Aorta (tissue), 5 donors: ENCODE data around the gene CARD9. TPM values are rescaled to one million over a fixed set of nuclear protein-coding genes. Genes with fewer than 3 reads are reported as not detected.

Experiments
- ATAC-seq: fragments of 200-7000 bp; cut with Tn5 transposase; one replicate; pipeline ENCODE4 v1.9.1; 2022; ENCODE audit warnings: moderate library complexity; ENCODE audit not compliant: low FRiP score
- DNase-seq, 2 donors: peaks; one replicate each; pipeline ENCODE4 v3.0.0-alpha.2; 2020
- H3K27ac ChIP-seq, 2 donors: one replicate each; pipeline ENCODE4 v1.5.1; 2013; ENCODE audit warnings: low read length in 2 of 2, mild to moderate bottlenecking in 2 of 2, moderate library complexity in 2 of 2, control low read depth in 1 of 2, inconsistent platforms in 1 of 2, low read depth in 1 of 2
- H3K27me3 ChIP-seq, 2 donors: one replicate each; pipeline ENCODE4 v1.6.1; 2013; ENCODE audit warnings: control low read depth in 1 of 2, low read length in 1 of 2, mild to moderate bottlenecking in 1 of 2, moderate library complexity in 1 of 2; ENCODE audit not compliant: insufficient read depth in 2 of 2, control insufficient read depth in 1 of 2
- H3K36me3 ChIP-seq, 2 donors: one replicate each; pipeline ENCODE4 v1.6.1; 2013; ENCODE audit warnings: control low read depth in 1 of 2, low read length in 1 of 2, mild to moderate bottlenecking in 1 of 2; ENCODE audit not compliant: insufficient read depth in 2 of 2, control insufficient read depth in 1 of 2
- H3K4me1 ChIP-seq, 2 donors: one replicate each; pipeline ENCODE4 v1.6.1; 2013; ENCODE audit warnings: low read length in 2 of 2, control low read depth in 1 of 2, mild to moderate bottlenecking in 1 of 2, moderate library complexity in 1 of 2; ENCODE audit not compliant: insufficient read depth in 2 of 2, control insufficient read depth in 1 of 2
- H3K4me3 ChIP-seq, 2 donors: one replicate each; pipeline ENCODE4 v1.5.1; 2013; ENCODE audit warnings: low read length in 2 of 2, control low read depth in 1 of 2, mild to moderate bottlenecking in 1 of 2
- H3K9me3 ChIP-seq: one replicate; pipeline ENCODE4 v1.6.1; 2013; ENCODE audit warnings: mild to moderate bottlenecking, low read length; ENCODE audit not compliant: control insufficient read depth
- WGBS, 2 donors: extraction: QIAGEN DNeasy Blood & Tissue Kit; methylation state at CpG; one replicate each; pipeline ENCODE4 v1.1.7; 2013; 5-methylcytosine and 5-hydroxymethylcytosine counted together
- intact Hi-C, 2 donors: fragments of 100-400 bp; cut with DNase I; formaldehyde crosslinking; loops; one replicate each; pipeline versions ENCODE4 v1.14.2 to v1.15.0; 2022
- polyA plus RNA-seq, 2 donors: library from polyadenylated mRNA; stranded (reverse); fragments of 200-250 nt; gene quantifications; one replicate each; pipeline ENCODE4 v1.2.3, GENCODE V29; 2013
- total RNA-seq, 2 donors: library from RNA; stranded (reverse); fragmentation: NEBNext Ultra II Directional; extraction: Animal tissue kit (Norgen Biotek cat#: 25700); gene quantifications; one replicate each; pipeline ENCODE4 v1.2.1, GENCODE V29; 2021
- donor health status: healthy with polysubstance abuse.
- donor health status: Bipolar disorder and iron deficiency.
- donor health status: DM: no; HTN: no; CAD: no.
- donor health status: DM: no; HTN: no; CAD: no.
- donor health status: DM: yes; HTN: yes; CAD: no.

CARD9 gene
- total and polyA plus RNA-seq, 4 donors, result 1.4 to 5.3 (median 3.5) TPM

- H3K27me3 ChIP-seq, result no peaks in the 10 kb centered on the region
- ATAC-seq (no peak), DNase-seq (no peak)
- no peak overlapping the region for H3K27ac ChIP-seq
- intact Hi-C loops, result no loop called here
- 92% methylated on average over 13 of the region's 13 CpGs for WGBS, 2 donors
- no peaks in the 10 kb centered on the region for H3K36me3 ChIP-seq
- H3K9me3 ChIP-seq, result no peaks in the 10 kb centered on the region
- H3K4me3 ChIP-seq, result no peak overlapping the region
- no peaks in the 10 kb centered on the region for H3K4me1 ChIP-seq
Measured at GRCh38 chr9:136371533-136371880, 2.0 kb downstream of the CARD9 start.

- intact Hi-C loops, result no loop called here
- 90 to 94% methylated on average over 53 to 54 of the region's 54 CpGs for WGBS, 2 donors
- Histone ChIP-seq H3K4me1 (no peaks in the 10 kb centered on the region), H3K4me3 (no peak overlapping the region), H3K36me3 (no peaks in the 10 kb centered on the region), H3K27ac (no peak overlapping the region), H3K9me3 (no peaks in the 10 kb centered on the region), H3K27me3 (no peaks in the 10 kb centered on the region)
- DNase-seq, result no peak
- ATAC-seq, result no peak
Measured at GRCh38 chr9:136370687-136371532, 2.6 kb downstream of the CARD9 start.

GRCh38 chr9:136370037-136370436, 3.4 kb downstream of the CARD9 start:
- Histone ChIP-seq H3K27ac (no peak overlapping the region), H3K27me3 (no peaks in the 10 kb centered on the region), H3K36me3 (no peaks in the 10 kb centered on the region), H3K9me3 (no peaks in the 10 kb centered on the region), H3K4me1 (no peaks in the 10 kb centered on the region), H3K4me3 (no peak overlapping the region)
- no peak for DNase-seq
- intact Hi-C loops, result no loop called here
- 94 to 95% methylated on average over 17 to 19 of the region's 19 CpGs for WGBS, 2 donors
- no peak for ATAC-seq

GRCh38 chr9:136368190-136368589, 5.3 kb downstream of the CARD9 start:
- Histone ChIP-seq H3K36me3 (no peaks in the 10 kb centered on the region), H3K27ac (no peak overlapping the region), H3K27me3 (no peaks in the 10 kb centered on the region), H3K9me3 (no peaks in the 10 kb centered on the region), H3K4me1 (no peaks in the 10 kb centered on the region), H3K4me3 (no peak overlapping the region)
- 64 to 73% methylated on average over 15 to 18 of the region's 18 CpGs for WGBS, 2 donors
- intact Hi-C loops, result no loop called here
- ATAC-seq (no peak), DNase-seq (no peak)

- DNase-seq, result no peak
Measured at GRCh38 chr9:136367296-136368145, 5.9 kb downstream of the CARD9 start.

GRCh38 chr9:136366826-136367225, 6.6 kb downstream of the CARD9 start:
- ATAC-seq (no peak), DNase-seq (no peak)
- H3K4me1 ChIP-seq, result no peaks in the 10 kb centered on the region
- 86 to 89% methylated on average over 9 of the region's 9 CpGs for WGBS, 2 donors
- no peak overlapping the region for H3K4me3 ChIP-seq
- no peaks in the 10 kb centered on the region for H3K9me3 ChIP-seq
- intact Hi-C loops, result no loop called here
- no peak overlapping the region for H3K27ac ChIP-seq
- H3K27me3 ChIP-seq, result no peaks in the 10 kb centered on the region
- H3K36me3 ChIP-seq, result no peaks in the 10 kb centered on the region

More at GRCh38 chr9:136367296-136368145, 5.9 kb downstream of the CARD9 start:
- Histone ChIP-seq H3K9me3 (no peaks in the 10 kb centered on the region), H3K4me1 (no peaks in the 10 kb centered on the region), H3K27me3 (no peaks in the 10 kb centered on the region), H3K27ac (no peak overlapping the region), H3K4me3 (no peak overlapping the region), H3K36me3 (no peaks in the 10 kb centered on the region)
- ATAC-seq, result no peak
- WGBS, 2 donors, result 87 to 88% methylated on average over 43 to 45 of the region's 45 CpGs
- intact Hi-C loops, result no loop called here

- intact Hi-C loops, result no loop called here
- no peak overlapping the region for H3K4me3 ChIP-seq
- H3K4me1 ChIP-seq, result no peaks in the 10 kb centered on the region
- ATAC-seq (no peak), DNase-seq (no peak)
- no peaks in the 10 kb centered on the region for H3K36me3 ChIP-seq
- no peaks in the 10 kb centered on the region for H3K9me3 ChIP-seq
- no peak overlapping the region for H3K27ac ChIP-seq
- 75 to 85% methylated on average over 9 of the region's 9 CpGs for WGBS, 2 donors
- H3K27me3 ChIP-seq, result no peaks in the 10 kb centered on the region
Measured at GRCh38 chr9:136365775-136366222, 7.7 kb downstream of the CARD9 start.

GRCh38 chr9:136364942-136365774, 8.3 kb downstream of the CARD9 start:
- H3K36me3 ChIP-seq, result no peaks in the 10 kb centered on the region
- ATAC-seq, result no peak
- intact Hi-C loops, result loop anchor here in 1 of 2 donors (5.0 kb wide), 2 partner anchors 38 to 53 kb away; partner anchors contain the start of gene GPSM1
- DNase-seq, result no peak
- H3K27me3 ChIP-seq, result no peaks in the 10 kb centered on the region
- H3K4me1 ChIP-seq, result no peaks in the 10 kb centered on the region
- WGBS, 2 donors, result 73 to 75% methylated on average over 31 of the region's 31 CpGs
- H3K4me3 ChIP-seq, result no peak overlapping the region
- H3K27ac ChIP-seq, result no peak overlapping the region
- H3K9me3 ChIP-seq, result no peaks in the 10 kb centered on the region
